Cardiac septum (tissue), 1 donor: ENCODE results near the gene TRAPPC8. TPM values are rescaled to one million over a fixed set of nuclear protein-coding genes. Genes with fewer than 3 reads are reported as not detected.
"Not testable (repeated sequence)": the region's sequence is repeated elsewhere in the genome, so short reads cannot be mapped to it uniquely, and the experiment has no call there.

ENCODE experiments used
- DNase-seq: peaks from one replicate; pipeline ENCODE4 v3.0.0-alpha.2; 2020; ENCODE audit warnings: low spot score
- intact Hi-C: fragments of 100-400 bp; cut with DNase I; formaldehyde crosslinking; loops from one replicate; pipeline ENCODE4 v1.14.0; 2022
- total RNA-seq: library from RNA; stranded (reverse); fragmentation: NEBNext Ultra II Directional; extraction: Animal tissue kit (Norgen Biotek cat#: 25700); gene quantifications from one replicate; pipeline ENCODE4 v1.2.1, GENCODE V29; 2021
- donor health status: DM: no; HTN: no; CAD: no.

TRAPPC8 gene
- total RNA-seq, 1 donor from 2014 or later: 30.1 TPM

DNA sequence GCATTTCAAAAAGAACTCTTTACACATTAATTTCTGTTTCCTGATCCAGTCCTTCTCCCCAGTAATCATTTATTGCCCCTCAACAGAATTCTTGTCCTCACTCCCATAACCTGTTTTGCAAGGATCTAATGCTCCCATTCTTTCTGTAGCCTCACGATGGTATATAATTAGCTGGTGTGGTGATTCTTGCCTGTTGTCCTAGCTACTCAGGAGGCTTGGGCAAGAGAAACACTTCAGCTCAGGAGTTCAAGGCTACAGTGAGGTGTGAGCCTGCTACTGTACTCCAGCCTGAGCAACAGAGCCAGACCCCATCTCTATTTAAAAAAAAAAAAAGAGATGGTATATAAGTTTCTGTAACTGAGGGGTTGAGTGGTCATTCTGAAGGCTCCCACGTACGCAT is 7.7 kb upstream of the TRAPPC8 start:
- intact Hi-C loops: loop anchor here (5.0 kb wide), 1 partner anchor 218 kb away; no protein-coding TSS in a partner anchor

DNA sequence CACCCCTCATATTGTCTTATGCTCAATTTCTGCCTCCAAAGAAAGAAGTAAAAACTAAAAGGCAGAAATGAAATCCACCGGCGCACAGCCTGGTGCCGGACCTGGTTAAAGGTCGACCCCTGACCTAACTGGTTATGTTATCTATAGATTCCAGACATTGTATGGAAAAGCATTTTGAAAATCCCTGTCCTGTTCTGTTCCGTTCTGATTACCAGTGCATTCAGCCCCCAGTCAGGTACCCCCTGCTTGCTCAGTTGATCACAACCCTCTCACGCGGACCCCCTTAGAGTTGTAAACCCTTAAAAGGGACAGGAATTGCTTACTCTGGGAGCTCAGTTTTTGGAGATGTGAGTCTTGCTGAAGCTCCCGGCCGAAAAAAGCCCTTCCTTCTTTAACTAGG is 5.4 kb upstream of the TRAPPC8 start:
- DNase-seq, intact Hi-C loops: not testable (repeated sequence)

More for the DNA sequence above, 7.7 kb upstream of the TRAPPC8 start:
- DNase-seq: no peak

DNA sequence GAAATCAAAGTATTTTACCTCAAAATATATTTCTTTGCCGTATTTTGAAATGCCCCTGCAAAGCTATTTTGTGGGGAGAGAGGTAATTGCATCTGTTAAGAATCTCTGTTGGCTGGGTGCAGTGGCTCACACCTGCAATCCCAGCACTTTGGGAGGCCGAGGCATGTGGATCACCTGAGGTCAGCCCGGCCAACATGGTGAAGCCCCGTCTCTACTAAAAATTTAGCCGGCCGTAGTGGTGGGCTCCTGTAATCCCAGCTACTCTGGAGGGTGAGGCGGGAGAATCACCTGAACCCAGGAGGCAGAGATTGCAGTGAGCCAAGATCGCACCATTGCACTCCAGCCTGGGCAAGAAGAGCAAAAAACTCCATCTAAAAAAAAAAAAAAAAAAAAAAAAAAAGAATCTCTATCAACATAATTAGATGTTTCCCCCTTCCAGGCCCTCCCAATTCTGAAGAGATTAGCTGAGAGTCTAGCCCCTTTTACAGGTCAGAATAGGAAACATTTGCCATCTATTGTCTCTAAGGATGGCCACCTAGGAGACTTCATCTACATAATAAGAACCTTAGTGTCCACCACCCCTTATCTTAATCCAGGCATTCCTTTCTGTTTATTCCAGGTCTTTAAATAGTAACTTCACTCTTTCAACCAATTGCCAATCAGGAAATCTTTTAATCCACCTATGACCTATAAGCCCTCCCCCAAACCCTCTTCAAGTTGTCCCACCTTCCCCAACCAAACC is 3.5 kb upstream of the TRAPPC8 start:
- intact Hi-C loops: no loop called here
- DNase-seq: no peak

DNA sequence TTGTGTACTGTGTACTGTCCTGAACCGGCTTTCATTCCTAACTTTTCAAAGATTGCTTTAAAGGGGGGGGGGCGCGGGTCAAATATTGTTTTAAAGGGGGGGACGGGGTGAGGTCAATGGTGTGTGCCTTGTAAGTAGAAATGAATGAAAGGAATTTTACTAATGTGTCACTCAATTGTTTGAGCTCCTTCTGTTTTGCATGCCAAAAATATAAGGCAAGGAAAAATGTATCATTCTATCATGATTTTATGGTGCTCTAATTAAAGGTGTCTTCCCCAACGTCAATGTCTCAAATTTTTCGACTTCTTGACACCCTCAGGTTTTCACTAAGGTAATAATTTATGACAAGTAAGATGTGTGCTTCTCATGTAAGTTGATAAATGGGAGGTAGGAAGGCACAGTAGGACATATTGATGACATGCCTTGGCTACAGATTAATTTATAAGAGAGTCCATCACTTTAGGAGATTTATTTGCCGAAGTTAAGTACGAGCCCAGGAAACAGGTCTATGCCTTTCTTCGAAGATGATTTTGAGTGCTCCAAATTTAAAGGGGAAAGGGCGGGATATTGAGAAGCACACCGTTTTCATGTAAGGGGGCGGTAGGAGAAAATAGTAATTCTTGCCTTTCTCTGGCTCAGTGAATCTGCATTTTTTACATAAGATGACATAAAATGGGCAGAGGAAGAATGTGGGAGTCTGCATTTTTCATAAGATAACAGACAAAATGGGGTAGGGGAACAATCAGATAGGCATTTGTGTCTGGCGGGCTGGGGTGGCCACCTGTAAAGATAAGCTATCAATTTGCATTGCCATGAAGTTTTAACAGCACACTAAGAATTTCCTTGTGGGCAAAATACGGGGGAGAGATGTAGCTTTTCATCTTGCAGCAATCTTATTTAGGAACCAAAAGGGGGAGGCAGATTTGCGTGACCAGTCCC is 1.2 kb upstream of the TRAPPC8 start:
- DNase-seq: no peak
- intact Hi-C loops: loop anchor here (5.0 kb wide), 1 partner anchor 148 kb away; the partner anchor contains the start of gene RNF138

DNA sequence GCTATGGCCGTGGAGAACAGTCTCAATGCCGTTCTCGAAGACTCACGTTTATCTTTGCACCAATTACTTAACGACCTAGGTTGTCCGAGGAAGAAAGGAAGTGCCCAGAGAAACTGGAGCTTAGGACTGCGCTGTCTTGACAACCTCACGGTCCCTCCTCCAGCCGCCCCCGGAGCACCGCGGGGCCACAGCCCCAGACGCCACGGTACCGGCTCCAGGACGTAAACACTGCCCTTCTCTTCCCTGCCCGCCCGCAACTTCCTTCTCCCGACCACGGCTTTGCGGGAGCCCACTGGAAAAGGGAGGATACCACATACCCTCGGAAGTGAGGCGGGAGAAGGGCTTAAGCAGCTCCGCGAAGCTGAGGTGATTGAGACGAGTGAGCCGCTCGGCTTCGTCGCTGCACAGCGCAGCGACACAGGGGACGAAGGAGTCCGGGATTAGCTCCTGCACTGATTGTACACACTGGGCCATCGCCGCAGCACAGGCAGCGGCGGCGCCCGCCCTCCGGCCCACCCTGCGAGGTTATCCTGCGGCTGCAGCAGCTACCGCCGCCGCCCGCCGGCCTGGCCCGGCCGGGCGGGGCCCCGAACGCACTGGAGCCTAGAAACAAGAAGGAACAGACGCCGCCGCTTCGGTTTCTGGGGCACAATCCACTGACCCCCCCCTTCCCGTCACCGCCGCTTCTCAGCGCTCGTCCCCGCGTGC is 483 bp downstream of the TRAPPC8 start:
- no peak for DNase-seq
- intact Hi-C loops: loop anchor here (5.0 kb wide), 1 partner anchor 150 kb away; the partner anchor contains the start of gene RNF138

DNA sequence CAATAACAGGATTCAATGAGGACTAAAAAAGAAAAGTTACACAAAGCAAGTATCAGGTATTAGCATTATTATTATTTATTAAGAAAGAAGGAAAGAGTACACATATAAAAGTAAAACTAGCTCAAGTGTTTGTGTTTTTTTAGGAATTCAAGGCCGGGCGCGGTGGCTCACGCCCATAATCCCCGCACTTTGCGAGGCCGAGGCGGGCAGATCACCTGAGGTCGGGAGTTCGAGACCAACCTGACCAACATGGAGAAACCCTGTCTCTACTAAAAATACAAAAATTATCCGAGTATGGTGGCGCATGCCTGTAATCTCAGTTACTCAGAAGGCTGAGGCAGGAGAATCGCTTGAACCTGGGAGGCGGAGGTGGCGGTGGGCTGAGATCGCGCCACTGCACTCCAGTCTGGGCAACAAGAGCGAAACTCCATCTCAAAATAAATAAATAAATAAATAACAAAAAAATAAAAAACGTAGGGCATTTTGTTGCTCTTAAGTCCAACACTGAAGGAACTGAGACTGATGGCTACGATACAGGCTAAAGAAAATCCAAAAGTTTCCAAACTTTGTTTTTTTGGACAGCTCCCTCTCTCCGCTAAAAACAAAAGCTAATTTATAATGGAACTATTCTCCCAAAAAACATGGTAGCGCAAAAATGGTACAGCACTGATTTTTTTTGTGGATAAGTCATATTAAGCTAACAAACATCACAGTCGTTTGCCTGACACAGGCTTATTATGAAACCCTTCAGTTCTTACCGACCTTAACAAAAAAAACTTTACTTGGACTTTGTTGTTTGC is 1.7 kb downstream of the TRAPPC8 start:
- DNase-seq: no peak
- intact Hi-C loops: loop anchor here (5.0 kb wide), 1 partner anchor 151 kb away; the partner anchor contains the start of gene RNF138

DNA sequence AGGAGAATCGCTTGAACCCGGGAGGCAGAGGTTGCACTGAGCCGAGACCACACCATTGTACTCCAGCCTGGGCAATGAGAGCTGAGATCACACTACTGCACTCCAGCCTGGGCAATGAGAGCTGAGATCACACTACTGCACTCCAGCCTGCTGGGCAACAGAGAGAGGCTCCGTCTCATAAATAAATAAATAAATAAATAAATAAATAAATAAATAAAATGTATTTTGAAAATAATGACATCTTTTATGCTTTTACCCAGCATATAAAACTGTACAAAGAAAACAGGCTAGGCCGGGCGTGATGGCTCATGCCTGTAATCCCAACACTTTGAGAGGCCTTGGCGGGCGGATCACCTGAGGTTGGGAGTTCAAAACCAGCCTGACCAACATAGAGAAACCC is 8.2 kb downstream of the TRAPPC8 start:
- intact Hi-C loops, DNase-seq: not testable (repeated sequence)

DNA sequence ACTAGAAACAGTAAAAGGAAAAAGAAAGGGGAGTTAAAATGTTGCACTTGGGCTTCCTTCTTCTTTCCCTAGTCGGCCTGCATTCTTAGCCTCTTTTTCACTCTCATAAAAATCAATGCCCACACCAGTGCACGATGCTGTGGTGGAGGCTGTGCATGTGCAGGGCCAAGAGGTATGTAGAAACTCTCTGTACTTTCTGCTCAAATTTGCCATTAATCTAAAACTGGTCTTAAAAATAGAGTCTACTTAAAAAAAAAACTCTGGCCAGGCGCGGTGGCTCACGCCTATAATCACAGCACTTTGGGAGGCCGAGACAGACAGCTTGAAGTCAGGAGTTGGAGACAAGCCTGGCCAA is 11.1 kb downstream of the TRAPPC8 start:
- no peak for DNase-seq
- intact Hi-C loops: no loop called here

DNA sequence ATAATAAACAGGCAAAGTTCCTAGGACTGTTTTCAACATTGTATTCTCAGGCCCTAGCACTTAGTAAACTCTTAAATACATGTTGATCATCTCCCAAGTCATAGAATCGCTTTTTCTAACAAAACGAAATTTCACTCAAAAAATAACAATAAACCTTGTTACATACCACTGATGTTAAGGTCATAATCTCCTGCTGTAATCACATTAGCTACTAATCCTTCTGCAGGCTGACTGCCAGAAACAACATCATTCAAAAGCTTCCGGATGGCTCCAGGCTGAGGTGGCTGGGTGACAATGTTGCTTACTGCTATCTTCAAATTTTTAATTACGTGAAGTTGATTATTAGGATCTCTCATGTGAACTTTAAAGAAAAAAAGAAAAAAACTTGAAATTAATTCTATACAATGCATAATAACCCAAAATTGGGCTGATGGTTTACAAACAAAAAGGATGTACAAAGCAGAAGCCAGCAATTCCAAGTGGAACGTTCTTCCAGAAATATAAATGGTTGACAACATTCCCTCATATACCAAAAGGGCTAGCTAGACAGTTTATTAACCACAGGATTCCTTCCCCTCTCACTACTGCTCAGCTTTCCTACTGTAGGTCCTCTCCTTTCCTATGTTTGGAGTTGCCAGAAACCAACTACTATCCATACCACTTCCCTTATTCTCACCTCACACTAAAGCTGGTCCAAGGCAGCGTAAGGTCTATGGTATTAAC is 11.6 kb downstream of the TRAPPC8 start:
- intact Hi-C loops: no loop called here
- DNase-seq: no peak

DNA sequence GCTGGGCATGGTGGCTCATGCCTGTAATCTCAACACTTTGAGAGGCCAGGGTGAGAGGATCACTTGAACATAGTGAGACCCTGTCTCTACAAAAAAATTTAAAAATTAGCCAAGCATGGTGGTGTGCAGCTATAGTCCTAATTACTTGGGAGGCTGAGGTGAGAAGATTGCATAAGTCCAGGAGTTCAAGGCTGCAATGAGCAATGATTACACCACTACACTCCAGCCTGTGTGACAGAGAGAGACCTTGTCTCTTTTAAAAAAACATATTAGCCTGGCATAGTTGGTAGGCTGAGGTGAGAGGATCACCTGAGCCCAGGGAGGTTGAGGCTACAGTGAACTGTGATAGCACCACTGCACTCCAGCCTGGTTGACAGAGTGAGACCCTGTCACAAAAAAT is 13.7 kb downstream of the TRAPPC8 start:
- intact Hi-C loops: no loop called here

DNA sequence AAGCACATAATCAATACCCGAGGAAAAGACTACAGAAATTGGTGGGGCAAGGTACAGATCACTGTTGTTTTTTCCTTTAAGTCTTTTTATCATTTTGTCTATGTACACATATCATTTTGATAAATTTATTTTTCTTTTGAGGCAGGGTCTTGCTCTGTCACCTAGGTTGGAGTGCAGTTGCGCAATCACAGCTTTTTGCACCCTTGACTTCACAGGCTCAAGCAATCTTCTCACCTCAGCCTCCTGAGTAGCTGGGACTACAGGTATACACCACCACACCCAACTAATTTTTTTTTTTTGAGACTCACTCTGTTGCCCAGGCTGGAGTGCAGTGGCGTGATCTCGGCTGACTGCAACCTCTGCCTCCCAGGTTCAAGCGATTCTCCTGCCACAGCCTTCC is 15.9 kb downstream of the TRAPPC8 start:
- DNase-seq, intact Hi-C loops: not testable (repeated sequence)

More for the DNA sequence above, 13.7 kb downstream of the TRAPPC8 start:
- DNase-seq: no peak

DNA sequence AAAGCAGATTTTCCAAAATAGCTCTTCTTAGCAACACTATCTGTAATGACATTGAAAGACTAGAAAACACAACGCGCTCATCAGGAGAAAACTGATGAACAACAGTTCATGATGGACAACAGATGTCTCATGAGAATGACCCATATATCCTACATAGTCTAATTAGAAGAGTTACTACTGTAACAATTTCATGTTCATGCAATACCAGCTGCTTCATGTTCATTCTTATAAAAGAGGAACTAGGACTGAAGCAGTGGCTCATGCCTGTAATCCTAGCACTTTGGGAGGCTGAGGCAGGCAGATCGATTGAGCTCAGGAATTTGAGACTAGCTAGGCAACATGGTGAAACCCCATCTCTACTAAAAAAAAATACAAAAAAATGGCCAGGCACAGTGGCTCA is 22.7 kb downstream of the TRAPPC8 start:
- DNase-seq: no peak
- intact Hi-C loops: no loop called here

DNA sequence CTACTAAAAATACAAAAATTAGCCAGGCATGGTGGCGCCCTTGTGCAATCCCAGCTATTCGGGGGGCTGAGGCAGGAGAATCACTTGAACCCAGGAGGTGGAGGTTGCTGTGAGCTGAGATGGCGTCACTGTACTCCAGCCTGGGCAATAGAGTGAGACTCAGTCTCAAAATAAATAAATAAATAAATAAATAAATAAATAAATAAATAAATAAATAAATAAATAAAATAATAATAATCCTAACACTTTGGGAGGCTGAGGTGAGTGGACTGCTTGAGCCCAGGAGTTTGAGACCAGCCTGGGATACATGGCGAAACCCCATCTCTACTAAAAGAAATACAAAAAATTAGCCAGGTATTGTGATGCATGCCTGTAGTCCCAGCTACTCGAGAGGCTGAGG is 23.6 kb downstream of the TRAPPC8 start:
- intact Hi-C loops, DNase-seq: not testable (repeated sequence)

DNA sequence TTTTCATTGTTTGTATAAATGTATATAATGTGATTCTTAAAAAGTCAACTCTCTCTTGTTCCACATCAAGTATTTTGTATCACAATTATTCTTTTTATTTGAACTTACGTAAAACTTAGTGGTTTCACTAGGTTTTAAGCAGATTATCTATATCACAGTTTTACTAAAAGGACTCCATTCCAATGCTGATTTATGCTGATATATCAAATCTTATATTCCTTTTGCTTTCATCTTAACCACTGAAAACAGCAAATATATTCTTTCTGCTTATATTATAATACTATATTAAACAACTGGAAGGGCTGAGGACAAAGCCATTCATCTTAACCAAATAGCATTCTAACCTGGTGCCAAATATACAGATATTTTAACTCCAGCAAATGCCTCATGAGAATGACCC is 24.2 kb downstream of the TRAPPC8 start:
- intact Hi-C loops: no loop called here
- DNase-seq: no peak

DNA sequence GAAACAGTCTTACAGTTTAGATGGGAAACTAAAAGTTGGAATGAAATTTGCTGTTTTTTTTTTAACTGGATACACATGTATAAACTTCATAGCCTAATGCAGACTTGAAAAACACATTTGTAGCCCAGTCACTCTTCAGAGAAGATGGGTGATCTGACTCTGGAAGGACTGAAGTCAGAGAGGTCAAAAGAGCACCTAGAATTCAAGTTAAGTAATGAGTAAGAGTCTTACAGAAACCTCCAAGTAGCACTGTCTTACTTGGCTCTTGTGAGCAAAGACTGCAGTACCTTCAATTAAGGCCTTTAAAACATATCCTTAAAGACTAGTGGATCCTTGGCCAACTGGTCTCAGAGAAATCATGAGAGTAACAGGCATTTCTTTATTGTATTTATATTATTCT is 41.9 kb downstream of the TRAPPC8 start:
- intact Hi-C loops: no loop called here
- DNase-seq: no peak

DNA sequence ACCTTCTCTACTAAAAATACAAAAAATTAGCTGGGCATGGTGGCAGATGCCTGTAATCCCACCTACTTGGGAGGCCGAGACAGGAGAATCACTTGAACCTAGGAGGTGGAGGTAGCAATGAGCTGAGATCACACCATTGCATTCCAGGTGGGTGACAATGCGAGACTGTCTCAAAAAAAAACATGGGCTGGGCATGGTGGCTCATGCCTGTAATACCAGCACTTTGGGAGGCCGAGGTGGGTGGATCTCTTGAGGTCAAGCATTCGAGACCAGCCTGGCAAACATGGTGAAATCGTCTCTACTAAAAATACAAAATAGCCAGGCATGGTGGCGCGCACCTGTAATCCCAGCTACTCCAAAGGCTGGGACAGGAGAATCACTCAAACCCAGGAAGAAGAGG is 43.2 kb downstream of the TRAPPC8 start:
- intact Hi-C loops, DNase-seq: not testable (repeated sequence)

DNA sequence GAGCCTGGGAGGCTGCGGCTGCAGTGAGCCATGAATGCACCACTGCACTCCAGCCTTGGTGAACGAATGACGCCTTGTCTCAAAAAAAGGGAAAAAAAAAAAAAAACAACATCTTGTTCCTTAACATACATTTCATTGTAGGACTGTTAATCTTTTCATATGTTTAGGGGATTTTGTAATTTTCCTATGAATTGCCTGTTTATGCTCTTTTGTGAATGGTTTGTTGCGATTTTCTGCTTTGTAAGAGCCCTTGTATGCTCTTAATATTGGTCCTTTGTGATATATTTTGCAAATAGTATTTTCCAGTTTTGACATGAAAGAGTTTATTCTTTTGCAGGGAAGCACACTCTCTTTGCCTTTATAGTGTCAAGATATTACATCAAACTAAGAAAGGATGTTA is 50.0 kb downstream of the TRAPPC8 start:
- DNase-seq: no peak
- intact Hi-C loops: no loop called here

DNA sequence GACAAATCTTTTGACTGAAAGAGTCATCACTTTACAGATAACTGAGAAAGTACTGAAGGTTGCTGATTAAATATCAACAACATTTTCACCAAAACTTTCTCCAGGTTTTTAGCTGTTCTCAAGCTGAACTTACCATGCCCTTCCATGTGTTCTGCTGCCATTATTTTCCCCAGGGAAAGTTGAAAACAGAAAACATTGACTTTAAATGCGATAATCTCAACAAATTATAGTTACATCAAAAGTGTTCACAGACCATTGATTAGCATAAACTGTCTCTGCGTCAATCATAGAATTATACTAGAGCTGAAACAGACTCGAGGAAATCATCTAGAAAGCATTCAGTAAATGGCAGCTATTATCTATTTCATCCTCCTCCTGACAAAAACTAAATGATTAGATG is 51.4 kb downstream of the TRAPPC8 start:
- no peak for DNase-seq
- intact Hi-C loops: no loop called here
